Activated CD8-positive, alpha-beta T cell treated with anti-CD3 and anti-CD28 coated beads for 36 hours (primary cell): ENCODE measurements around the gene GABRR2. TPM values are rescaled to one million over a fixed set of nuclear protein-coding genes. Genes with fewer than 3 reads are reported as not detected.
A peak's percentile ranks its signal among the peaks of the same experiment; 100 is the strongest.

Experiments
- ATAC-seq: fragments of 200-7000 bp; cut with Tn5 transposase; one replicate; pipeline ENCODE4 v1.10.0; 2021; ENCODE audit warnings: mild to moderate bottlenecking, moderate library complexity
- CTCF ChIA-PET: fragments of 350-600 bp; sonication (Branson Sonifier 250); formaldehyde crosslinking; loops from one replicate; lab custom pipeline; 2021; ENCODE audit warnings: antibody characterized with exemption; lab: Charles Lee
- POLR2A ChIA-PET: fragments of 350-600 bp; sonication (Branson Sonifier 250); formaldehyde crosslinking; loops from one replicate; lab custom pipeline; 2021; ENCODE audit warnings: antibody characterized with exemption; lab: Charles Lee
- DNase-seq: peaks from one replicate; pipeline ENCODE4 v3.0.0-alpha.2; 2020
- H3K27ac Mint-ChIP-seq: one replicate; pipeline ENCODE4 v1.8.0; 2021; ENCODE audit warnings: mild to moderate bottlenecking, mixed read lengths
- H3K27me3 Mint-ChIP-seq: one replicate; pipeline ENCODE4 v1.8.0; 2021; ENCODE audit warnings: mixed read lengths
- H3K36me3 Mint-ChIP-seq: one replicate; pipeline ENCODE4 v1.8.0; 2021; ENCODE audit warnings: low read depth, mixed read lengths
- H3K4me1 Mint-ChIP-seq: one replicate; pipeline ENCODE4 v1.8.0; 2021; ENCODE audit warnings: low read depth, mixed read lengths
- H3K4me3 Mint-ChIP-seq: one replicate; pipeline ENCODE4 v1.8.0; 2021; ENCODE audit warnings: mild to moderate bottlenecking, moderate library complexity, mixed read lengths
- H3K9me3 Mint-ChIP-seq: one replicate; pipeline ENCODE4 v1.8.0; 2021; ENCODE audit warnings: mixed read lengths
- CTCF ChIP-seq: fragments of 200-600 bp; IDR thresholded peaks from one replicate; pipeline ENCODE4 v1.8.0; 2022; ENCODE audit warnings: antibody characterized with exemption, mild to moderate bottlenecking
- intact Hi-C: fragments of 100-400 bp; cut with micrococcal nuclease; formaldehyde crosslinking; loops from one replicate; pipeline ENCODE4 v1.10.0; 2022
- total RNA-seq, 2 experiments: library from RNA; stranded (reverse); gene quantifications; one replicate each; pipeline ENCODE4 v1.2.3, GENCODE V29; 2021

The GABRR2 gene
- total RNA-seq: under 1 TPM; 0.20 to 0.40 TPM

DNA sequence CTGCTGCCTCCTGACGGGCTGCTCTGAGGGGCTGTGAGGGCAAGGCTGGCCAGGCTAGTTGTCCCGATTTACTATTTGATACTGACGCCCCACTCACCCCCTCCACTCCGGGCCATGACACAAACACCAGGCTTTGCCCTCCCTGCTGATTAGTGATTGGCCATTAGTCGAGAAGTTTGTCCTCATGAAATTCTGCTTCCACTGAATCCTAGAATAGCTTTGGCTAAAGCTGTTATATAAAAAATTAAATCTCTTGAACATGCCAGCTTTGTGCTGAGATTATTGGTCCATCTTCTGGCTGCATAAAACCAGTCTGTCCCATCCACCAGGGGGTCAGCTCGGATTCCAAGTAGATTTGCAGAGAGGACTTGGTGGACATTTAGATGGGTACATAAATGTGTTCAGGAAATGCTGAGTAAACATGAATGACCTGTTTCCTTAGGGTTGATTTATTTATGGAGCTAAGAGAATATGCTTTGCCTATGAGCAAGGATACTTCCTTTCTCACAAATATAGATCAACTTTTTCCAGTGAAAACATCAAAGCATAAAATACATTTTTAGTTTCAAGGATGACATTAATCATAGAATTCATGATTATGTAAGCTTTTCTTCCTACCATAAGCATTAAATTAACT lies at the start of gene GABRR2:
Gene GABRR2 (minus strand): TSS at position 51 of the 637 bp plus-strand sequence. CDS start 134 bp downstream, outside the sequence.
- Mint-ChIP-seq H3K27me3 (no peaks in the 10 kb centered on the region), H3K36me3 (peaks cover 5% of the 10 kb centered on the region), H3K9me3 (no peaks in the 10 kb centered on the region), H3K4me1 (no peaks in the 10 kb centered on the region), H3K27ac (no peak within 1 kb of the TSS), H3K4me3 (no peak within 1 kb of the TSS)
- CTCF ChIA-PET: interaction anchor here (0.7 to 1.3 kb wide), 3 partner anchors 13 to 333 kb away, joined by 3 read pairs; no protein-coding TSS in a partner anchor
- ATAC-seq (no peak), DNase-seq (no peak)
- intact Hi-C loops: no loop called here
- no peak for TF ChIP-seq CTCF
- POLR2A ChIA-PET: interaction anchor here (1.3 kb wide), 1 partner anchor 306 kb away, joined by 3 read pairs; no protein-coding TSS in a partner anchor

DNA sequence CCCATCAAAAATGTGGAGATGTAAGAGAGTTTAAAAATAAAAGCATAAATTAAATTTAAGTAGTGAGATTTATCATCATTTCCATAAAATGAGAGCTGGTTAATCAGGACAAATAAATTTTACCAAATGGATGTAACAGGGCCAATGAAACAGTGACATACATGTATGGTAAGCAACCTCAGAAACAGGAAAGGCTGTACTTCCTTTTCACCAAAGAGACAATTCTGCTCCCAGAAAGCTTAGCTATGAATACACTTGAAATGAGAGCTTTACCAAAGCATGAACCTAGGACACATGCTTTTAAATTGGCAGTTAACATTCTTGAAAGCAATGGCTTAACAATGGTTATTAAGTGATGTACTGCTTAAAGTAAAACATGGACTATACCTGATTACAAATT lies 49.5 kb upstream of the GABRR2 start:
- intact Hi-C loops: loop anchor here (10.0 kb wide), 1 partner anchor 380 kb away; no protein-coding TSS in a partner anchor
- Mint-ChIP-seq H3K36me3 (peaks cover 2% of the 10 kb centered on the region), H3K4me1 (peaks cover 31% of the 10 kb centered on the region), H3K27me3 (no peaks in the 10 kb centered on the region), H3K9me3 (no peaks in the 10 kb centered on the region), H3K4me3 (no peak overlapping the region), H3K27ac (no peak overlapping the region)
- DNase-seq: no peak
- no peak for TF ChIP-seq CTCF
- CTCF ChIA-PET: interaction anchor here (0.8 to 6.8 kb wide), 6 partner anchors 8 to 68 kb away, joined by 3 to 83 read pairs (median 4); partner anchors contain the start of gene RRAGD
- no peak for ATAC-seq
- POLR2A ChIA-PET: interaction anchor here (1.6 kb wide), 1 partner anchor 11 kb away, joined by 4 read pairs; no protein-coding TSS in a partner anchor

DNA sequence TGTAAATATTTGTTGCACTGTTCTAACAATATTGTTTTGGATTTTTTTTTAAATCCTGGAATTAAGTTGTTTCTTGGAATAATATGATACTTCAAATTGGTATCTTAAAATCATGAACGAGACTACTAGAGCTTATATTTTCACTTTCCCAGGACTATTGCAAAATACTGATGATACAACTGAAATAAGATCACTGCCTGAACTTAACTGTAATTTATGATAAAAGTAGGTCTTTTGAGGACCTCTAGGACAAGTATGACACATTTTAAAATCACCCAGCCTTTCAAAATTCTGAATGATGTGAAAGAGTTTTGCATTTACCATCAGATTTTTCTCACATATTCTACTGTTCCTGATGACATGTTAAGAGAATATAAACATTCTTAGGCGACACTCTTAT lies 46.1 kb upstream of the GABRR2 start:
- no peak overlapping the region for H3K4me3 Mint-ChIP-seq
- ChIA-PET CTCF (interaction anchor here (6.8 kb wide), 1 partner anchor 12 kb away, joined by 83 read pairs; no protein-coding TSS in a partner anchor), POLR2A (interaction anchor here (0.5 to 1.5 kb wide), 2 partner anchors 10 to 29 kb away, joined by 3 to 4 read pairs; no protein-coding TSS in a partner anchor)
- peak overlapping the region; percentile 75 for H3K27ac Mint-ChIP-seq
- H3K36me3 Mint-ChIP-seq: peaks cover 2% of the 10 kb centered on the region
- H3K27me3 Mint-ChIP-seq: no peaks in the 10 kb centered on the region
- TF ChIP-seq CTCF: no peak
- no peak for ATAC-seq
- H3K4me1 Mint-ChIP-seq: peaks cover 48% of the 10 kb centered on the region
- DNase-seq: no peak
- no peaks in the 10 kb centered on the region for H3K9me3 Mint-ChIP-seq
- intact Hi-C loops: loop anchor here (10.0 kb wide), 1 partner anchor 376 kb away; no protein-coding TSS in a partner anchor

DNA sequence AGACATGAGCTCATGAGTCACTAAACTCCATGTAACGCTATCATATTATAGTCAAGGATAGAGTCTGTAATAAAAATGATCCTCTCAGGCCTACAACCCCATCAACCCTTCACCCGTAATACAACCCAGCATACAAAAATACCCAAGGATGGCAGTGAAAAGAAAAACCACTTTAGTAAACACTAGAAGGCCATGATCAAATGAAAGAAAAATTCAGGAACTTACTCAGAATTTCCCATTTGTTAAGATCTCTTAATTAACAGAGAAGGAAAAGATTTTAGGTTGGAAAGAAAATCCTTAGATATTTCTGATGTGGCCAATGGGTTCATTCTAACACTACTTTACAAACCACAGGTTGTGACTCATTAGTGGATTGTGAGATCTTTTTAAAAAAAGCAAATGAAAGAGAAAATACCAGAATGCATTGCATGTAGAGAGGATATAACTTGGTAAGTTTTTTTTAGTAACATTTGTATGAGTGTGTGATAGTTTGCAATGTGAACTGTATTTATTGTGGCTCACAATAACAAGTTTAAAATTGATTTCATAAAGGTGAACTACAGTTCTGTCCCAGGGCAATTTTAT lies 45.4 kb upstream of the GABRR2 start:
- H3K36me3 Mint-ChIP-seq: peaks cover 2% of the 10 kb centered on the region
- DNase-seq: no peak
- H3K4me3 Mint-ChIP-seq: peak overlapping the region; percentile 20
- H3K9me3 Mint-ChIP-seq: no peaks in the 10 kb centered on the region
- peak; percentile 75 for ATAC-seq
- CTCF ChIA-PET: interaction anchor here (0.9 to 6.8 kb wide), 2 partner anchors 12 to 378 kb away, joined by 3 to 83 read pairs; no protein-coding TSS in a partner anchor
- no peaks in the 10 kb centered on the region for H3K27me3 Mint-ChIP-seq
- peak overlapping the region; percentile 75 for H3K27ac Mint-ChIP-seq
- POLR2A ChIA-PET: interaction anchor here (0.5 to 1.5 kb wide), 7 partner anchors 9 to 36 kb away, joined by 3 to 5 read pairs (median 3); no protein-coding TSS in a partner anchor
- H3K4me1 Mint-ChIP-seq: peaks cover 52% of the 10 kb centered on the region
- TF ChIP-seq CTCF: no peak
- intact Hi-C loops: loop anchor here (10.0 kb wide), 1 partner anchor 376 kb away; no protein-coding TSS in a partner anchor
